Measurements from ENCODE around the gene CBLN1. TPM values are rescaled to one million over a fixed set of nuclear protein-coding genes. Genes with fewer than 3 reads are reported as not detected.

Gene CBLN1
- total and polyA plus RNA-seq, 2 of the 4 experiments (the other 2 are of a cell fraction): not detected

DNA sequence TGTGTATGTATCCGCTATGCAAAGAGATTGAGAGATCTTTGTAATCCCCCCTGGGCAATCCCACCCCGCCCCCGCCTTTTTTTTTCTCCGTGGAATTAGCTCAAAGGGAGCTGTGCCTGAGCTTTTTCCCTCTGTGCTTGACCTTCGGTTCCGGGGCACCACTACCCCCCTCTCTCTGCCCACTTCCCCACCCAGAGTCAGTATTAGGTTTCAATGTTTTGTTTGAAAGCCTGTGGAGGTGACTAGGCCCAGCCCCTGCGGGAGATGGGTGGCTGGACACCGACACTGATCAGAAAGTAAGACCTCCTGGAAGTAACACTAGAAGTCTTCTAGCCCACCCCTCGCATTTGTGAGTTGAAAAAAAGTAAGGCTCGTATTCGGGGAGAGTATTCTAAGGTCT, 7.0 kb downstream of the CBLN1 start:
- H3K79me1 ChIP-seq (ENCODE audit: low read depth in 1 of 2, low read length in 2 of 2): no peaks in the 10 kb centered on the region
- H4K5ac ChIP-seq (ENCODE audit: low read depth, low read length): no peak overlapping the region
- no peak for ATAC-seq (ENCODE audit: low read depth)
- H3K18ac ChIP-seq (ENCODE audit: low read depth, low read length): no peak overlapping the region
- no peak overlapping the region for H3K4me3 ChIP-seq (ENCODE audit: insufficient read depth, low read depth, low read length)
- ChIA-PET POLR2A (ENCODE audit: unreplicated experiment) (no interaction called here), CTCF (no interaction called here)
- no peak overlapping the region for H2AFZ ChIP-seq (replicated peaks; ENCODE audit: low read length, poor library complexity)
- H4K91ac ChIP-seq (ENCODE audit: insufficient read depth, low read depth, low read length): no peak overlapping the region
- no peaks in the 10 kb centered on the region for H3K9me1 ChIP-seq (ENCODE audit: insufficient read depth, low read length)
- H3K4me2 ChIP-seq (ENCODE audit: low read depth, low read length): no peak overlapping the region
- no peak overlapping the region for H3K14ac ChIP-seq (replicated peaks; ENCODE audit: low read depth, low read length)
- H2BK5ac ChIP-seq (ENCODE audit: low read depth, low read length, poor library complexity, severe bottlenecking): no peak overlapping the region
- no peak overlapping the region for H3K27ac ChIP-seq (ENCODE audit: insufficient read depth, low read length)
- H2BK20ac ChIP-seq (ENCODE audit: low read depth, low read length): no peak overlapping the region
- BruUV-seq (replicated peaks): no TSS peak
- no peak for DNase-seq
- no peak overlapping the region for H2BK15ac ChIP-seq (ENCODE audit: low read depth, low read length)
- no peaks in the 10 kb centered on the region for H3K36me3 ChIP-seq (ENCODE audit: control insufficient read depth, insufficient read depth, low read length)
- dilution Hi-C loops (cut with HindIII; ENCODE audit: low sequenced_read_pairs, unreplicated experiment): no loop called here
- no peak overlapping the region for H3K56ac ChIP-seq (ENCODE audit: extremely low read depth, insufficient read depth, low read length)
- H3K4ac ChIP-seq (ENCODE audit: low read depth, low read length): no peak overlapping the region
- H3K23ac ChIP-seq (ENCODE audit: low read depth, low read length): no peak overlapping the region
- no CpG with 5 or more reads among the region's 11 CpGs for WGBS, 2 experiments (ENCODE audit: extremely low coverage in 2 of 2, insufficient read length in 1 of 2)
- H4K20me1 ChIP-seq (ENCODE audit: insufficient read depth, low read length): no peaks in the 10 kb centered on the region; the same call in 1 of the 2 replicates
- no peak overlapping the region for H2AK5ac ChIP-seq (ENCODE audit: low read depth, low read length)
- H3K4me1 ChIP-seq (ENCODE audit: control insufficient read depth, insufficient read depth, low read length): no peaks in the 10 kb centered on the region
- in situ Hi-C loops (cut with MboI; ENCODE audit: low sequenced_read_pairs): no loop called here
- no peak overlapping the region for H2AK9ac ChIP-seq (replicated peaks; ENCODE audit: low read depth, low read length, poor library complexity)
- no peaks in the 10 kb centered on the region for H3K9me3 ChIP-seq (ENCODE audit: control insufficient read depth, insufficient read depth, low read length)
- peaks cover 40% of the 10 kb centered on the region for H3K27me3 ChIP-seq (ENCODE audit: control insufficient read depth, insufficient read depth, low read length)
- TF ChIP-seq SMC3 (IDR thresholded peaks at IDR 0.05; ENCODE audit: low read depth, low read length) (no peak), RAD21 (IDR thresholded peaks at IDR 0.05; ENCODE audit: low read length) (no peak), MAFK (IDR thresholded peaks at IDR 0.05; ENCODE audit: low read depth, low read length) (no peak), MAZ (IDR thresholded peaks at IDR 0.05; ENCODE audit: borderline replicate concordance, low read depth, low read length) (no peak), RCOR1 (IDR thresholded peaks at IDR 0.05; ENCODE audit: insufficient replicate concordance, low read length) (no peak), MXI1 (IDR thresholded peaks at IDR 0.05; ENCODE audit: borderline replicate concordance, low read depth, low read length) (no peak), BHLHE40 (IDR thresholded peaks at IDR 0.05; ENCODE audit: low read depth, low read length) (no peak), POLR2A (IDR thresholded peaks at IDR 0.05; ENCODE audit: low read depth, low read length) (no peak), CEBPB (IDR thresholded peaks at IDR 0.05; ENCODE audit: low read depth, low read length) (no peak), CHD1 (IDR thresholded peaks at IDR 0.05; ENCODE audit: low read depth, low read length) (no peak), RFX5 (IDR thresholded peaks at IDR 0.05; ENCODE audit: low read depth, low read length) (no peak), FOS (IDR thresholded peaks at IDR 0.05; ENCODE audit: low read depth, low read length) (no peak), NFE2L2 (IDR thresholded peaks at IDR 0.05; ENCODE audit: low read depth, low read length) (no peak)
- TF ChIP-seq, protein P1, sequence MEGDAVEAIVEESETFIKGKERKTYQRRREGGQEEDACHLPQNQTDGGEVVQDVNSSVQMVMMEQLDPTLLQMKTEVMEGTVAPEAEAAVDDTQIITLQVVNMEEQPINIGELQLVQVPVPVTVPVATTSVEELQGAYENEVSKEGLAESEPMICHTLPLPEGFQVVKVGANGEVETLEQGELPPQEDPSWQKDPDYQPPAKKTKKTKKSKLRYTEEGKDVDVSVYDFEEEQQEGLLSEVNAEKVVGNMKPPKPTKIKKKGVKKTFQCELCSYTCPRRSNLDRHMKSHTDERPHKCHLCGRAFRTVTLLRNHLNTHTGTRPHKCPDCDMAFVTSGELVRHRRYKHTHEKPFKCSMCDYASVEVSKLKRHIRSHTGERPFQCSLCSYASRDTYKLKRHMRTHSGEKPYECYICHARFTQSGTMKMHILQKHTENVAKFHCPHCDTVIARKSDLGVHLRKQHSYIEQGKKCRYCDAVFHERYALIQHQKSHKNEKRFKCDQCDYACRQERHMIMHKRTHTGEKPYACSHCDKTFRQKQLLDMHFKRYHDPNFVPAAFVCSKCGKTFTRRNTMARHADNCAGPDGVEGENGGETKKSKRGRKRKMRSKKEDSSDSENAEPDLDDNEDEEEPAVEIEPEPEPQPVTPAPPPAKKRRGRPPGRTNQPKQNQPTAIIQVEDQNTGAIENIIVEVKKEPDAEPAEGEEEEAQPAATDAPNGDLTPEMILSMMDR (conservative IDR thresholded peaks at IDR 0.05; ENCODE audit: low read depth, low read length): no peak
- TF ChIP-seq, protein P2, sequence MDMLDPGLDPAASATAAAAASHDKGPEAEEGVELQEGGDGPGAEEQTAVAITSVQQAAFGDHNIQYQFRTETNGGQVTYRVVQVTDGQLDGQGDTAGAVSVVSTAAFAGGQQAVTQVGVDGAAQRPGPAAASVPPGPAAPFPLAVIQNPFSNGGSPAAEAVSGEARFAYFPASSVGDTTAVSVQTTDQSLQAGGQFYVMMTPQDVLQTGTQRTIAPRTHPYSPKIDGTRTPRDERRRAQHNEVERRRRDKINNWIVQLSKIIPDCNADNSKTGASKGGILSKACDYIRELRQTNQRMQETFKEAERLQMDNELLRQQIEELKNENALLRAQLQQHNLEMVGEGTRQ (IDR thresholded peaks at IDR 0.05; ENCODE audit: low read depth, low read length): no peak
- TF ChIP-seq, protein P3, sequence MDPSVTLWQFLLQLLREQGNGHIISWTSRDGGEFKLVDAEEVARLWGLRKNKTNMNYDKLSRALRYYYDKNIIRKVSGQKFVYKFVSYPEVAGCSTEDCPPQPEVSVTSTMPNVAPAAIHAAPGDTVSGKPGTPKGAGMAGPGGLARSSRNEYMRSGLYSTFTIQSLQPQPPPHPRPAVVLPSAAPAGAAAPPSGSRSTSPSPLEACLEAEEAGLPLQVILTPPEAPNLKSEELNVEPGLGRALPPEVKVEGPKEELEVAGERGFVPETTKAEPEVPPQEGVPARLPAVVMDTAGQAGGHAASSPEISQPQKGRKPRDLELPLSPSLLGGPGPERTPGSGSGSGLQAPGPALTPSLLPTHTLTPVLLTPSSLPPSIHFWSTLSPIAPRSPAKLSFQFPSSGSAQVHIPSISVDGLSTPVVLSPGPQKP (IDR thresholded peaks at IDR 0.05; ENCODE audit: borderline replicate concordance, low read depth, low read length): no peak
- intact Hi-C loops (cut with micrococcal nuclease): no loop called here
- H4K8ac ChIP-seq (ENCODE audit: low read depth in 2 of 2, low read length in 2 of 2): no peak overlapping the region
- no peak overlapping the region for H3K9ac ChIP-seq (ENCODE audit: low read depth, low read length)
- H2BK120ac ChIP-seq (ENCODE audit: low read depth, low read length): no peak overlapping the region
